Fibroblast of lung (primary cell): ENCODE measurements around the gene ANKRD50. TPM values are rescaled to one million over a fixed set of nuclear protein-coding genes. Genes with fewer than 3 reads are reported as not detected.
A peak's percentile ranks its signal among the peaks of the same experiment; 100 is the strongest.

Experiments used
- DNase-seq, 2 donors: peaks; one replicate each; pipeline versions ENCODE4 v3.0.0 to v3.0.0-alpha.2; 2010; ENCODE audit warnings: low read depth in 2 of 2
- H2AFZ ChIP-seq: 2 replicates; pipeline ENCODE4 v1.5.1; 2012; ENCODE audit warnings: low read length, control low read depth, inconsistent platforms
- H3K27ac ChIP-seq: 2 replicates; pipeline ENCODE4 v1.5.1; 2011; ENCODE audit warnings: low read length, control low read depth; ENCODE audit not compliant: insufficient read depth
- H3K27me3 ChIP-seq: 2 replicates; pipeline ENCODE4 v1.5.1; 2011; ENCODE audit warnings: mild to moderate bottlenecking, low read length; ENCODE audit not compliant: control insufficient read depth, insufficient read depth
- H3K36me3 ChIP-seq: 2 replicates; pipeline ENCODE4 v1.5.1; 2011; ENCODE audit warnings: low read length; ENCODE audit not compliant: control insufficient read depth, insufficient read depth
- H3K4me1 ChIP-seq: 2 replicates; pipeline ENCODE4 v1.5.1; 2011; ENCODE audit warnings: low read length; ENCODE audit not compliant: control insufficient read depth, insufficient read depth; ENCODE audit errors: extremely low read depth
- H3K4me2 ChIP-seq: 2 replicates; pipeline ENCODE4 v1.5.1; 2011; ENCODE audit warnings: low read length, control low read depth; ENCODE audit not compliant: insufficient read depth; ENCODE audit errors: extremely low read depth
- H3K4me3 ChIP-seq, 4 experiments: fragments of 200-600 bp in 1 of 4; sonication (generic) in 1 of 4; replicated peaks in 1 of 4; 2 replicates each; pipeline ENCODE4 v1.5.1; 2011 to 2016; ENCODE audit warnings: low read length in 4 of 4, low read depth in 3 of 4, mild to moderate bottlenecking in 3 of 4, control low read depth in 2 of 4, inconsistent platforms in 1 of 4, mixed read lengths in 1 of 4; ENCODE audit not compliant: insufficient read depth in 1 of 4; ENCODE audit errors: control extremely low read depth in 1 of 4
- H3K79me2 ChIP-seq: 2 replicates; pipeline ENCODE4 v1.5.1; 2012; ENCODE audit warnings: mild to moderate bottlenecking, low read length, inconsistent platforms; ENCODE audit not compliant: control insufficient read depth, insufficient read depth
- H3K9ac ChIP-seq: 2 replicates; pipeline ENCODE4 v1.5.1; 2011; ENCODE audit warnings: mild to moderate bottlenecking, low read length, control low read depth; ENCODE audit not compliant: insufficient read depth
- H3K9me3 ChIP-seq: 2 replicates; pipeline ENCODE4 v1.5.1; 2012; ENCODE audit warnings: low read depth, low read length; ENCODE audit not compliant: control insufficient read depth, insufficient read depth
- H4K20me1 ChIP-seq: 2 replicates; pipeline ENCODE4 v1.5.1; 2011; ENCODE audit warnings: low read length; ENCODE audit not compliant: control insufficient read depth, insufficient read depth; ENCODE audit errors: extremely low read depth
- CTCF ChIP-seq, 2 donors: IDR thresholded peaks in 1 of 2; conservative IDR thresholded peaks in 1 of 2; 1 replicate in 1 of 2; 2 replicates in 1 of 2; pipeline ENCODE4 v1.5.1; 2011 to 2012; ENCODE audit warnings: low read length in 2 of 2, control low read depth in 1 of 2, inconsistent platforms in 1 of 2, low read depth in 1 of 2, mild to moderate bottlenecking in 1 of 2
- EZH2 ChIP-seq: IDR thresholded peaks from 2 replicates; pipeline ENCODE4 v1.5.1; 2012; ENCODE audit warnings: low read length, control low read depth, mild to moderate bottlenecking; ENCODE audit errors: missing control alignments
- polyA plus RNA-seq, 2 donors: library from polyadenylated mRNA; depleted of rRNA in 1 of 2; stranded (reverse) in 1 of 2; unstranded in 1 of 2; fragments of >200 nt; gene quantifications; 2 replicates each; pipeline ENCODE4 v1.2.1, GENCODE V29; 2011 to 2012; ENCODE audit warnings: missing spikeins in 1 of 2
- total RNA-seq: library from RNA; depleted of rRNA; stranded (reverse); fragments of >200 nt; gene quantifications from 2 replicates; pipeline ENCODE4 v1.2.1, GENCODE V29; 2014

ANKRD50 gene
- total and polyA plus RNA-seq, 2 donors (not counting 1 experiment from before 2014, with no cell fraction given): 17.2 to 28.4 TPM

GRCh38 chr4:124711471-124712371 is 811 bp downstream of the ANKRD50 start:
- peak overlapping the region; percentile 55 to 82 (median 78) for H3K4me3 ChIP-seq
- peak overlapping the region; percentile 81 for H3K9ac ChIP-seq
- DNase-seq: peak; percentile 77 to 81
- no peaks in the 10 kb centered on the region for H3K36me3 ChIP-seq
- peak overlapping the region; percentile 97 for H3K4me2 ChIP-seq
- peaks cover 6% of the 10 kb centered on the region for H3K4me1 ChIP-seq
- peak overlapping the region; percentile 90 for H3K27ac ChIP-seq
- no peaks in the 10 kb centered on the region for H3K9me3 ChIP-seq
- no peaks in the 10 kb centered on the region for H4K20me1 ChIP-seq
- H2AFZ ChIP-seq: peak overlapping the region; percentile 65
- no peak for TF ChIP-seq EZH2
- peak; percentile 15 to 32 for TF ChIP-seq CTCF (conservative IDR thresholded peaks at IDR 0.05 in 1 of 2, IDR thresholded peaks at IDR 0.05 in 1 of 2; ENCODE audit: low read depth in 1 of 2, low read length in 2 of 2)
- H3K79me2 ChIP-seq: peaks cover 46% of the 10 kb centered on the region
- no peaks in the 10 kb centered on the region for H3K27me3 ChIP-seq

GRCh38 chr4:124710911-124711310 is 1.6 kb downstream of the ANKRD50 start:
- no peak for TF ChIP-seq EZH2
- TF ChIP-seq CTCF (conservative IDR thresholded peaks at IDR 0.05 in 1 of 2, IDR thresholded peaks at IDR 0.05 in 1 of 2; ENCODE audit: low read depth in 1 of 2, low read length in 2 of 2): no peak
- Histone ChIP-seq H3K4me1 (peaks cover 6% of the 10 kb centered on the region), H2AFZ (no peak overlapping the region), H3K36me3 (no peaks in the 10 kb centered on the region), H3K79me2 (peaks cover 52% of the 10 kb centered on the region), H4K20me1 (no peaks in the 10 kb centered on the region), H3K9me3 (no peaks in the 10 kb centered on the region), H3K9ac (peak overlapping the region; percentile 32), H3K4me2 (peak overlapping the region; percentile 97), H3K27me3 (no peaks in the 10 kb centered on the region), H3K27ac (peak overlapping the region; percentile 90), H3K4me3 (peak overlapping the region; percentile 55 to 82 (median 78))
- DNase-seq: peak; percentile 27 to 28

GRCh38 chr4:124710015-124710741 is 2.4 kb downstream of the ANKRD50 start:
- H3K79me2 ChIP-seq: peaks cover 57% of the 10 kb centered on the region
- H3K4me3 ChIP-seq: peak overlapping the region; percentile 55 to 82 (median 78)
- H3K4me1 ChIP-seq: peaks cover 6% of the 10 kb centered on the region
- no peaks in the 10 kb centered on the region for H3K27me3 ChIP-seq
- no peaks in the 10 kb centered on the region for H4K20me1 ChIP-seq
- DNase-seq: peak in 1 of 2 donors; percentile 41
- no peak for TF ChIP-seq CTCF (conservative IDR thresholded peaks at IDR 0.05 in 1 of 2, IDR thresholded peaks at IDR 0.05 in 1 of 2; ENCODE audit: low read depth in 1 of 2, low read length in 2 of 2)
- TF ChIP-seq EZH2: no peak
- H3K9ac ChIP-seq: no peak overlapping the region
- no peaks in the 10 kb centered on the region for H3K36me3 ChIP-seq
- peak overlapping the region; percentile 97 for H3K4me2 ChIP-seq
- no peak overlapping the region for H2AFZ ChIP-seq
- H3K9me3 ChIP-seq: no peaks in the 10 kb centered on the region
- peak overlapping the region; percentile 90 for H3K27ac ChIP-seq
